Measurements from ENCODE around the gene RASA3.

RASA3 gene

DNA sequence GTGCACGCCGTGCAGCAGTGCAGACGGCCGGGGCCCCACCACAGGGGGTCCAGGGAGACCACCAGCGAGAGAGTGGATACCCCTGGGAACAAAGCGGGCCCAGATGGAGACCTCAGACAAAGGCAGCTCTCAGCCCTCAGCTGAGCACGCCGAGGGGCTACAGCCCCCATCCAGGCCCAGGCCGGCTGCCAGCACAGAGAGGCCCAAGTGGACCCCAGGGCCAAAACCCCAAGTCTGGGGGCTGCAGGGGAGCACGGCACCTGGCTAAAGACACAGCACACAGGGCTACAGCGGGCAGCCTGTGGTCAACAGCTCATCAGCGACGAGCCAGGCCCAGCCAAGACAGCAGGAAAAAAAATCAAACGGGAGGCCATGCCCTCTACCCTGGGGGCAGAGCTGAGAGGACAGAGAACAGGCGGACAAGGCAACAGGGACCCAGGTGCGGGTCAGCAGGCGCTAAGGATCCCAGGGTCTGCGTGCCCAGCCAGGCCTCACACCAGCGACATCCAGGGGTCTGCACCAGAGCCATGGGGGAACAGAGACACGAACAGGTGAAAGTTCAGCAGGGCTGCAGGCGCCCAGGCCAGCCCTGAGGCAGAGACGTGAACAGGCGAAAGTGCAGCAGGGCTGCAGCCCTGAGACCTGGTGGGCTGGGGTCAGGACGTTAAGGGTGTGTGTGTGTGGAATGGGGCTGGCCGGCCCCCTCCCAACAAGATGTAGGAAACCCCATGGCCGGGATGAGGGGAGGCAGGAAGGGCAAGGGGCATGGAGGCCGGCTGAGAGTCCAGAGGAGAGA is 34.3 kb downstream of the RASA3 start:
- peak; percentile 70 for DNase-seq

DNA sequence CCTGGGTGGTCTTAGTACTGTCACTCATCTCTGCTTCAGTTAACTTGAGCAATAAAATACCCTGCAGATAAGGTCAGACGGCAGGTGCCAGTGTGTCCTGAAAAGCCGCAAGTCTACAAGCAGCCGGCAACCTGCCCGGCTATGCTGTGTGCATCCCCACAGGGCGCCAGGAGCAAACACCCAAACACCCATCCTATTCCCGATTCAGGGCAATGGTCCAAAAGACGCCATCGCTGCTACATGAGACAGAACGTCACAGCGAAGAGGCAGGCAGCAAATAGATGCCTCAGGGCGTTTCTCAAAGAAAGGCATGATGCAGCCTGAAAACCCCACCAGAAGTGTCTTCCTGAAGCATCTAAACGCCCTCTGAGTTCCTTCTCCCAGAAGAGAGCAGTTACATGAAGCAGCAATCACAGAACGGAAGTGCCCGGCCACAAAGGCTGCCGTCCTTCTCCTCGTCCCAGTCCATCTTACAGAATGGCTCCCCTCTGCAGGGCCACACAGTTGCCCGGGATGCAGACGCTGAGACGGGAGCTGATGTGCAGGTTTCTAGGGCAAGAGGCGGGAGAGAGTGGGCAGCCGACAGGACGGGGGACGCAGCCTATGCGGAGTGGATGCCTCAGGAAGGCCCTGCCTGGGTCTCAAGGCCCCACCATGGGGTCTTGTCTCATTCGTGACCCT is 35.1 kb downstream of the RASA3 start:
- peak; percentile 55 for DNase-seq

DNA sequence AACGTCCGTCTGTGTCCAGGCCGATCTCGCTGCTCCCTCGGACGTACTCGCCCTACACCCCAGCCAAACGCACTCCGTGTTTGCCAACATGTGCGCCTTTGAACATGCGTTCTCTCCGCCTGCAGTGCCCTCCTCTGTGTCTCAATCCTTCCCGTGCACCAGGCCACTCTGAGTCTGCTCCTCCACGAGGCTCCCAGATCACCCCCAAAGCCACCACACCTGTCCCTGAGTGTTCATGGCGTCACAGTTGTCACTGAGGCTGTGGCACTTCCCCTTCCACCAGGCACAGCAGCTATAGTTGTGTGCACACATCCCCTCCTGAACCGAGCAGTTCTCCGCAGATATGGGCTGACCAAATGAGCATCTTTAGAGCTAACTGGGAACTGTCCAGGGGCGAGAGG is 35.6 kb downstream of the RASA3 start:
- DNase-seq = no peak

DNA sequence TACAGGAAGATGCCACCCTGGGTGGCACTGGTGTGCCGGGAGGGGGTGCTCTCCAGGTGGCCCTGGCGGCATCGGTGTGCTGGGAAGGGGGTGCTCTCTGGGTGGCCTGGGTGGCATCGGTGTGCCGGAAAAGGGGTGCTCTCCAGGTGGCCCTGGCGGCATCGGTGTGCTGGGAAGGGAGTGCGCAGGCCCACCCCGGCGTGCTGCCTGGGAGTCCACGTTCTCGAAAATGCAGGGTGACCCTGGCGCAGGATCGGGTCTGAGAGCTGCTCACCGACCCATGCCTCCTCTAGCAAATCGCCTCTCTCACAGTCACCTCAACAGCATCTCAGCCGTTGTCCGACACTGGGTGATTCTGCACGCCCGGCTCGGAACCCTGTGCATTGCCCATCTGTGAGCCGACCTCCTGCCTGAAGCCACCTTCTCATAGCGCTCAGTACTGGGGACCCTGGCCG is 36.4 kb downstream of the RASA3 start:
- no peak for DNase-seq

DNA sequence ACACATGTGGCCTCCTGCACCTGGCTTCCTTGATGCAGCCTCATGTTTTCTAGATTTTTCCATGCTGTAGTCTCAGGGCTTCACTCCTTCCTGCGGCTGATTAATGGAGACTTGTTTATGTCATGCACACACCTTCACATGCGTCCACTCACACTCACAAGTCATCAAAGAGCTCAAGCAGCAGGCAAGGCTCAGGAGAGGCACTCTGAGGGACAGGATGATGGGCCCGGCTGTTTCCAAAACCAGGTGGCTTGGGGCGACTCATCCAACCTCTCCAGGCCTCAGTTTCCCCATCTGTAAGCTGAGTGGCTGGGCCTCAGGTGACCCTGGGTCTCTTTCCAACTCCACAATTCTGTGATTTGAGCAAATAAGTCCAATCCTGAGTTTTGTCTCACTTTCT is 36.9 kb downstream of the RASA3 start:
- no peak for DNase-seq

DNA sequence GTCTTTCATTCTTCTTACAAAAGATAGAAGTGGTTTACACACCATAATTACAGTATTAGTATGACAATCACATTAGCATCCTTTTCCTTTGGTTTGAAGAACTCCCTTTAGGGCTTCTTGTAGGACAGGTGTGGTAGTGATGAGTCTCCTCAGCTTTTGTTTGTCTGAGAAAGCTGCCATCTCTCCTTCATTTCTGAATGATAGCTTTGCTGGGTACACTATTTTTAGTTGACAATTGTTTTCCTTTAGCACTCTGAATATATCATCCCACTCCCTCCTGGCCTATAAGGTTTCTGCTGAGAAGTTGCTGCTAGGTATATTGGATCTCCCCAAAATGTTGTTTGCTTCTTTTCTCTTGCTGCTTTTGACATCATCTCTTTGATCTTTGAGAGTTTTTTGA is 39.3 kb downstream of the RASA3 start:
- no peak for DNase-seq

DNA sequence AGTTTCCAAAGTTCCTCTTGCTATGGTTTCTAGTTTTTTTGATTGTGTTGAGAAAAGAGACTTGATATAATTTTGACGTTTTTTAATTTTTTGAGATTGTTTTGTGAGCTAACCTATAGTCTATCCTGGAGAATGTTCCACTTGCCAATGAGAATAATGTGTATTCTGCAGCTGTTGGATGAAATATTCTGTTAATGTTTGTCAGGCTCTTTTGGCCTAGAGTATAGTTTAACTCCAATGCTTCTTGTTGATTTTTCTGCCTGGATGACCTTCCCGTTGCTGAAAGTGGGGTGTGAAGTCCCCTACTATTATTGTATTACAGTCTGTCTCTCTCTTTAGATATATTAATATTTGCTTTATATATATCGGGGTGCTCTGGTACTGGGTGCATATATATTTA is 40.0 kb downstream of the RASA3 start:
- DNase-seq = no peak

DNA sequence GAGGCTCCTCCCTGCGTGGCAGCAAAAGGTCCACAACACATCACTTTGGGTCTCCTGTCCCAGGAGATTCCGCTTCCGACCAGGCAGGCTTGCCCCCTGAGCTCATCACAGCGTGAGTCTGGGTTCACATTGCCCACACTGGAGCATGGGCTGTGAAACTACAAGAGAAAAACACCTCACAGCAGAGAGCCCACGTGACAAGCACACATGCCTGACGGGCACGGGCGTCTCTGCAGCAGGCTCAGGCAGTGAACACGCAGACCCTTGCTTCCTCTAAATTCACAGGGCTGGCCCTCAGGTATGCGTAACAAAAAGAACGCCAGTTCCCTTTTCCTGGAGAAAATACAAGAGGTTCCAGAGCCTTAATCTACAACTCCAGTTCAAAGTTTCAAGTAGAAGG is 41.9 kb downstream of the RASA3 start:
- no peak for DNase-seq

DNA sequence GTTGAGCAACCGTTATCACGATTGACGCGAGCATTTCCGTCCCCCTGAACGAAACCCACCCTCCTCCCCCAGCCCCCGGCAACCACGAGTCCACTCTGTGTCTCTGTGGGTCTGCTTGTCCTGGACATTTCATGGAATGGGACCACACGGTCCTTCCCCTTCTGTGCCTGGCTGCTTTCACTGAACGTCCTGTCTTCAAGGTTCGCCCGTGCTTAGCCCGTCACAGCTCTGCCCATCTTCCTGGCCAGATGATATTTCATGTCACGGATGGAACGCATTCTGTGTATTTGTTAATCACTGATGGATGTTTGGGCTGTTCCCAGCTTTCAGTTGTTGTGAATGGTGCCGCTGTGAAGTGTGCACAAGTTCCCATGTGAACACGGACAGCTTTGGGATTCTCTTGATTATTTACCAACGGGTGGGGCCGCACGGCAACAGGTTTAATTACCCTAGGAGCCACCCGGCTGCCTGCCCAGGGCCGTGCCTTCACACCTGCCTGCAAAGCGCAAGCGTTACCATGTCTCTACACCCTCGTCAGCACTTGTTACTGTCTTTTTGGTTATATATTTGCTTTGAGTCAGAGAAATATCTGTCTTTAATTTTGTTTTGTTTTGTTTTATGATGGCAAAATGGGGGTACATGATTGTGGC is 42.5 kb downstream of the RASA3 start:
- DNase-seq = no peak

DNA sequence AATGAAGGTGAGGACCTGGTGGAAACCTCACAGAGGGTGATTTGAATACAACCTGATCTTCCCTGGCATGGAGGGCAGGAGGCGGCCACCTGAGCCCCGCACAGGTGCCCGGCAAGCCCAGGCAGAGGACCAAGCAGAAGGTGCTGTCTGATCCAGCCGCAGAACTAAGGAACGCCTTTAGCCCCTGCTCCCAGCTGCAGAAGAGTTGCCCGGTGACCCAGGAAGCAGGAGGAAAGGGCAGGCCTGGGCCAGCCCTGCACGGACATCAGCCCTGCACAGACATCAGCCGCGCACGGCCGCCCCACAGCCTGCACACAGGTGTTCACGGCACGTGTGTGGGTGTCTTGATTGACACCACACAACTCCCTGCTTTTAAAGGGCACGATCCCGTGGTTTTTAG is 43.1 kb downstream of the RASA3 start:
- no peak for DNase-seq

DNA sequence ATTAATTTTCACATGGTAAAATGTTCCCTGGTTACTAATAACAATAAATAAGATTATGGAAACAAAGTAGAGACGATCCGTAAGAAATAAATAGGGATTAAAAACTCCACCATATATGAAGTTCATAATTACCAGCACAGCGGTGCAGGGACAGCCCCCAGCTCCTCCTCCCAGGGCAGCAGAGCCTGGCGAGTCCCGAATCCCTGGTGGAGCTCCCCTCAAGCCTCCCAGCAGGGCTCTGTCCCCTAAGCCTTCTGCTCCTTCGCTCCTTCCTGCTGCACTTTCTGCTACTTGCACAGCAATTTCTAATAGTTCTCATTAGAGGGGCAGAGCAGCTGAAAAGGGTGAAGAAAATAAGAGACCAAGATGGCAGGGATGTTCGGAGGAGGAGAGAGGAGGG is 43.6 kb downstream of the RASA3 start:
- DNase-seq = no peak

DNA sequence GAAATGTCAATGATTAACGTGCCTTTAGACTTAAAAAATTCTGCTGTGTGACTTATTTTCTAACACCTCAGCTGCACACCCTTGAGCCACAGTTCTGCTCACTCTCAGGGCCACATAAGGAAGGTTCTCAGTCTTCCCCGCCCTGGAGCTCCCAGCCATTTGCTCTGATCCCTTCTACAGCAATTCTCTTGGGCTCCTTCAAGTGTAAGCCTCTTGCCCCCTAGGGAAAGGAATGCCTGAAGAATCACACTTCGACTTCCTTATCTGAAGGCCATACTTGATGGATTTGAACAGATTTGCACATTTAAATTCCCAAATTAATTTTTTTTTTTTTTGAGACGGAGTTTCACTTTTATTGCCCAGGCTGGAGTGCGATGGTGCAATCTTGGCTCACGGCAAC is 44.2 kb downstream of the RASA3 start:
- DNase-seq = no peak

DNA sequence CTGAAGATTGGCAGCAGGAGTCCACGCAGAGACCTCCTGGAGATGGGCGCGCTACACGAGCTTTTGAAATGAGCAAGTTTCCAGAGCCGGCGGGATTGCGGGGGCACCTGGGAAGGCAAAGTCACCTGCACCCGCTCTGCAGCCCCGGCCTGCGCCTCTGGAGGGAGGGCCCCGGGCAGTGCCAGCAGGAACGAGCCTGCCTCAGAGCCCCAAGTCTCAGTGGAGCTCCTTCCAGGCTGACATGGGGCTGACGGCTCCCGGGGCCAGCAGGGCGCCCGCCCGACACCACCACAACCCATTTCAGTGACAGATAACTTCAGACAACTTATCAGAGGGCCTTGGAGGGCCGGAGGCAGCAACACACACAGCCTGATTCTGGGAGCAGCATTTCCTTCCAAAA is 45.0 kb downstream of the RASA3 start:
- DNase-seq = no peak

DNA sequence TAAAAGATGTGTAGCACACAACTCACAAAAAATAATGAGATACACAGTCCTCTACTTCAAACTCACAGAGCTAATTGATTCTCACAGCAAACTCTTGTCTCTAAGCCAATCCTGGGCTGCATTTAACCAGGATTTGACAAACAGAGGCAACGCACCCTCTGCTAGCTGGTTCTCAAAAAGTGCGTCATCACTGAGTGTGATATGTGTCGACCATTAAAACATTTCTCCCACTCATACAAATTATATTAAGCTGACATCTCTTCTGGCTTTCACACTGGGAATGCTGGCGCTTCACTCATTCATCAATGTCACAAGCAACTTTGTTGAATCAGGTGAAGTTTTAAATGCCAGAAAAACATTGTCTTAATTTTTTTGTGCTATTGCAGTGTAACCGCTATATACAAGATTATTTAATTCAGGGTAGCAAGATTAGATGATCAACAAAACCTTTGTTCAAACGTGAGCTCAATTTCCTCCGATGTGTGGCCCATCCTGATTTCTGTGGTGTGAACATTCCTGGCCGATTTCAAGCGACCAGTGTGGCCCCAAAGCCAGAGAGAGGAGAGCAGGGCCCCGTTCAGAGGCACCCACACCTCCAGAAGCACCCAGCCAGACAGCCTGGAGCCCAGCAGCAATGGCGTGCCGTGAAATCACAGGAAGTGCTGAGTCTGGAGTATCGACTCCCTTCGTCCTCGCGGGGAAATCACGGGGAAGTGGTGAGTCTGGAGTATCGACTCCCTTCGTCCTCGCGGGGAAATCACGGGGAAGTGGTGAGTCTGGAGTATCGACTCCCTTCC is 49.4 kb downstream of the RASA3 start:
- no peak for DNase-seq

DNA sequence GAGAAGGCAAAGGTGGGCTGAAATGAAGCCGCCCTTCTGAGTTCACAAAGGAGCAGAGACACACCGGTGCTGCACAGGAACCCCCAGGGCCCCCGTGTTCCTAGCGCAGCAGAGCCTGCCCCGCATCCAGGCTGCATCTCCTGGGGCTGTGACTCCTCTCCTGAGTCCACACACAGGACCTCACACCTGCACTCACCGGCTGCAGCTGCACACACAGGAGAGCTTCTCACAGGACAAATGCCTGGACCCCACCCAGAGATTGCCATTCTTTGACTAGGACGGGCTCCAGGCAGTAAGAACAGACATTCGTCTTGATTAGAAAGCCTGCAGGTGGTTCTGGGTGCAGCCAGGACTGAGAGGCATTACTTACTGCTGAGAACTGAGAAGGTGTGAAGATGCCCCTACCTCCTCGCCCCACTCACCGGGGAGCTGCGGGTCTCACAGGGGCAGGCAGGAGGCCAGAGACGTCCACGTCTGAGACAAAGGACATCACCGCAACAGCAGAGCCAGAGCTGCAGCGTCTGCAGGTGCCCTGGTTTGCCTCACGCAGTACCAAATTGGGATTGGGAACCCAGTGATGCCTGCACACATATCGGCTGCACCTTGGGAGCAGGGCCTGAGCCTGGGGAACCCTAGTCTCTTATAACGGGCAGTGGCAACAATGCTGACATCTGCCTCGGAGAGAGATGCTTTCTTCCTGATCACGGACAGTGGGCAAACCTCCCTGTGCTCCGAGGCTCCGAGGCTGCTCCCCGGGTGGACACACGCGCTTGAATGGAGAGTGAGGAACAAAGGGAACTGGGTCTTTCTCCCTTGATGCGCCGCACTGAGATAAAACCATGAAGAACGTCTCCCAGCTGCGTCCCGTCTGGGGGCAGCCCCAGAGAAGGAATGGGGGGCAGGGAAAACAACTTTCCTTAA is 50.4 kb downstream of the RASA3 start:
- DNase-seq = no peak

DNA sequence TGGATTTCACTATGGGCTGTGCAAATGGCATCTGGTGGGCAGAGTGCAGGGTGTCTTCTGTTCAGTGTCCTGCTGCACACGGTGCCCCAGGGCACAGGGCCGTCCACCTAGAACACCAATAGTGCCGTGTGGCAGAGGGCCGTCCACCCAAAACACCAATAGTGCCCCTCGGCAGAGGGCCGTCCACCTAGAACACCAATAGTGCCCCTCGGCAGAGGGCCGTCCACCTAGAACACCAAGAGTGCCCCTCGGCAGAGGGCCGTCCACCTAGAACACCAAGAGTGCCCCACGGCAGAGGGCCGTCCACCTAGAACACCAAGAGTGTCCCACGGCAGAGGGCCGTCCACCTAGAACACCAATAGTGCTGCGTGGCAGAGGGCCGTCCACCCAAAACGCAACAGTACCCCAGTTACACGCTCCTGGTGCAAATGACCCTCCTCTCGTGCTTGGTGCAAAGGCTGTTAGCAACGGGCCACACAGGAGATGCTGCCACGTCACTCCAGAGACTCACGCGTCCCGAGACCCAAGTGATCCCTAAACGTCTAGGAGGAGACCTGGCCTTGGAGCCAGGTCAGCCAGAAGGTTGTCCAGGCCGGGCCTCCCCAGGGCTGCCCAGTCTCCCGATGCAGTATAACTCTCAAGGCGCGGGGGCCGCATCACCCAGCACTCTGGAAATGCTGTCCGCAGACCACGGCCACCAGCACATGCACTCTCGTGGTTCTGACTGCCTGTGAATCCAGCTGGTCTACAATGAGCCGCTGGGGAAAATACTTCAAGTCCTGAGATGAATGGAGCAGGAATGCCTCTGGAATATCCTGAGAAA is 51.5 kb downstream of the RASA3 start:
- no peak for DNase-seq

DNA sequence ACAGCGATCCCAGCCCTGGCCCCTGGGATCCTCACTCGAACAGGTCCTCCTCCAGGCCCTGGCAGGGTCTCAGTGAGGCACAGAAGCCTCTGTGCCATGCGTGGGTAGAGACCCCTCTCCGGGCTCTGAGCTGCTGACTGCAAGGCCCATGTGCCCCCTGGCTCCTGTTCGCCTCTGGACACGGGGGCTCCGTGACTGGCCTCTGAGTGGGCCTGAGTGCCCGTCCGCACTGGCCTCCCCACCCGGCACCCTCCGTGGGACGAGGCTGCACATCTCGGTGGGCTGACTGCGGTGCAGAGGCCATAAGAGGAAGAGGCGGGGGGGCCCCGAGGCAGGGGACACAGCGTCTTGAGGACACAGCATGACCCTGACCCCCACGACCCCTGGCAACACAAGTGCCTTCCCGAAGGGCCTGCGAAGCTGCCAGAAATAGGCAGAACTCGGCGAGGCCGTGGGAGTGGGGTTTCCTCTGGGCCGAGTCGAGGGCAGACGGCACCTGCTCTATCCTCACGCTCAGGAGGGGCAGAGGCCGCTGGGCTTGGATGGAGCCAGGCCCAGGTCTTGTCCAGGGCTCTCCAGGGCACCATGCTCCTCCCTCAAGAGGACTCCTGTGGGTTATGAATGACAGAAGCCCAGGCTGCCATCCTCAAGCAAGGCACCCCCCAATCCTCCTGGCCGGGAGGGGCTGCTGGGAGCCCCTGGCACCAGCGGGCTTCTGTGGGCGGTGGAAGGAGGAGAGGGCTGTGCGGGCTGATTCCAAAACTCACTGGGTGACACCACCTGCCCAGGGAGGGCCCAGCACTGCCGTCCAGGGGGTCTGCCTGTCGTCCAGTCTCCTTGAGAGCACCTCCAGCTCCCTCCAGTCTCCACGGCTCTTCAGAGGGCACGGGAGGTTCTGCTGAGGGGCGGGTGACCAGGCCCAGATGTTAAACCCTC is 52.6 kb downstream of the RASA3 start:
- DNase-seq = no peak

DNA sequence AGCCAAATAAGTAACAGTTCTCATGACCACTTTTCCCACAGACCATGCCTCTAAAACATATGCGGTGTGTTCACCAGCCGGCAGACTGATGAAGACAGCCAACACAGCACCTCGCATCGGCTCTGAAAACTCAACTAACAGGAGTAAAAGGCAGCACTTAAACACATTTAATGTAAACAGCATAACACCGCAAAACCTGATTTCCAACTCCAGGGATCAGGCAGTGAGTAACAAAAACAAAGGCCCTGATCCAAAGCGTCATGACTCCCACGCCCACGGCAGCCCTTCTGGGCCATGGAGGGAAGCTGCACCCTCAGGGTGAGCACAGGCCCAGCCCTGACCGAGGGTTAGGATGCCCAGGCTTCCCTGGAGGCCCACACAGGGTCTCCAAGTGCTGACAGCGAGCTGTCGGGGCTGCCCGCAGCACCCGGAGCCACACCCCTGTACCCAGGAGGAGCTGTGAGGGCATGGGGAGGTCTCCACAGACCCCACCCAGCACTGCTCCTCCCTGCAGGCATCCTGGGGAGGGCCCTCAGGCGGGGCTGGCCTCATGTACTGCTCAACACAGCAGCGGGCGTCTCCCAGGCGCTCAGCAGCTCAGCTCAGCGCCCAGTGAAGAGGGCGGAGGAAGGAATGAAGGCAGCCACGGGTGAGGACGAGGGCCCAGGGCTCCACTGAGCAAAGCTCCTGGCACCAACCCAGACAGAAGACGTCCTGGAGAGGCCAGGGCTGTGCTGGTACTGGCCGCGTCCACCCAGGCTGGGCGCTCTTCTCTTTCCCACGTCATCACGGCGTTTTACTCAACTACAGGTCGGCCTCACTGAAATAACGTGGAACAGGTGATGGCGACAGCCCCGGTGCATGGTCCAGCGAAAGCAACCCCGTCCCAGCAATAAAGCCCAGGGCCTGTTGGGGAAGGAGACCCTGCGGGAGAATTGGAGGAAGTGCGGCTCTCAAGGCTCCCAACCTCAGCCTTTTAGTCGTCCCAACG is 53.7 kb downstream of the RASA3 start:
- no peak for DNase-seq

DNA sequence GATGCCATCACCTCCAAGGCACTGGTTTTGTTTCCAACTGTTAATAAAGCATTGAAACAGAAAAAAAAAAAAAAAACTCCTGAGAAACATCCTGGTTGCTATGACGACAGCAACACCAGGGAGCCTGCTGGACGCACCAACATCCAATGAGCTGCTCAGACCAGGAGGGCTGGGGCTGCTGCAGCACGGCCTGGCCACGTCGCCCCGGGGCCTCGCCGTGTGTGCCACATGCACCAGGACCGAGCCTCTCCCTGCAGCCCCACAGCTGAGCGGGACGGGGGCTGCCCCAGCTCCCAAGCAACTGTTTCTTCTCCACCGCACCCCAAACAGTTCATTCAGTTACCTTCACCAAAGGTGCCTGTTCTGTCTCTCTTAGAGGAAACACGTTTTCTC is 54.5 kb downstream of the RASA3 start:
- no peak for DNase-seq
